SKM-1 treated with dmso at 0.1 percent for 144 hours (cell line): ENCODE measurements around the gene GBP3.
A peak's percentile ranks its signal among the peaks of the same experiment; 100 is the strongest.
"Not testable (repeated sequence)": the region's sequence is repeated elsewhere in the genome, so short reads cannot be mapped to it uniquely, and the experiment has no call there.

ENCODE experiments used
- DNase-seq: peaks from one replicate; lab custom pipeline; 2025; ENCODE audit not compliant: unreplicated experiment; lab: John Stamatoyannopoulos, UW

GBP3 gene

GRCh38 chr1:89022167-89022959, at the start of gene GBP3:
Gene GBP3 (minus strand): TSS chr1:89022866. CDS start chr1:89020721, 2,145 bp downstream.
- peak; percentile 61 for DNase-seq

GRCh38 chr1:89070509-89070908, 47.8 kb upstream of the GBP3 start:
- DNase-seq = no peak

- DNase-seq = no peak
Measured at GRCh38 chr1:89069951-89070350, 47.3 kb upstream of the GBP3 start.

GRCh38 chr1:89068291-89068690, 45.6 kb upstream of the GBP3 start:
- DNase-seq = no peak

DNA sequence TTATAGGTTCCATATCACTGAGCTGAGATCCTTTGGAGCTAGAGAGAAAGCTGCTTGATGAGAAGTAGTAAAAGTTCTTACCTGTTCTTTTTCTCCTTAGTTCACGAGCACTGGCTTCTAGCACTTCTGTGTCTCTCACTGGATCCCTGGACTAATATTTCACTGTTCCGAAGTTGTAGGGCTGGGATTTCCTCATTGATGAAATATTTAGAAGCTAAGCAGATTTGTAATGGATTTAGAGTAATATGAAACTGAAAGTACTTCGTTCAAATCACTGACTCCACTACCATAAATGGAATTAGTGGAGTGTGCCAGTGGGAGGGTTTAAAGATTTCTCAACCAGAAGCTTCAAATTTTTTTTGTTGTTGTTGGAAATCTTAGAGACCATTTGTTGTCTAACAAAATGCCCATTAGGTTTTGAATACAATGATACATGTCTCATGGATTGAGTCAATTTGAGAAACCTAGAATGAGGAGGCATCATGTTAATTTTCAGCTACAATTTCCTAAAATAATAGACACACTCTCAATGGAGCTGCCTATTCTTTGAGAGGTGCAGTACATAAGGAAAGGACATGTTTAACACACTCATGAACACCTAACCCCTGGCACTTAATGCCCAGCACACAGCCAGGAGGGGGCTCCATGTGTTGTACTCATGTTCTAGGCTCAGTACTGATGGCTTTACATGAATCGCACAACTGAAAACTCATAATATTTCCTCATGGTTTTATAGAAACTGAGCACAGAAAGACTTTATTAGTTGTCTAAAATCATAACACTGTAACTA, 42.6 kb upstream of the GBP3 start, which contains the start of gene GBP1:
TSS of gene GBP1 (minus strand) at position 130 of the 790 bp plus-strand sequence. CDS start 1,974 bp downstream, outside the sequence.
- no peak for DNase-seq

GRCh38 chr1:89064632-89065031, 42.0 kb upstream of the GBP3 start:
- no peak for DNase-seq

DNA sequence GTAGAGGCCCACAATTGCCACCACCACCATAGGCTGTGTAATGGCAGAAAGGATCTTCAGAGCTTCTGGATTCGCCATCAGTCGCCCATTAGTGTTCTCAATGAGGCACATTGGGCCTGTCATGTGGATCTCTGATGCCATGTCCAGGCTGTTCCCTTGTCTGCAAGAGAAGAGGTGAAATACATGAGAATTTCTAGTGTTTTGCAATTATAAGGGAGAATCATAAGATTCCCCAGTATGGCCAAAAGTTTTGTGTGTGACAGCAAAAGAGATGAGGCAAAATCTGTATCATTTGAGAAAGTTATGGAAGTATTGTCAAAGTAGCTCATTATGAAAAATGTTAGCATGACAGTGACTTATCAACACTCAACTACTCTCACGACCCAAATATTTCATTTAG, 40.4 kb upstream of the GBP3 start:
- no peak for DNase-seq

DNA sequence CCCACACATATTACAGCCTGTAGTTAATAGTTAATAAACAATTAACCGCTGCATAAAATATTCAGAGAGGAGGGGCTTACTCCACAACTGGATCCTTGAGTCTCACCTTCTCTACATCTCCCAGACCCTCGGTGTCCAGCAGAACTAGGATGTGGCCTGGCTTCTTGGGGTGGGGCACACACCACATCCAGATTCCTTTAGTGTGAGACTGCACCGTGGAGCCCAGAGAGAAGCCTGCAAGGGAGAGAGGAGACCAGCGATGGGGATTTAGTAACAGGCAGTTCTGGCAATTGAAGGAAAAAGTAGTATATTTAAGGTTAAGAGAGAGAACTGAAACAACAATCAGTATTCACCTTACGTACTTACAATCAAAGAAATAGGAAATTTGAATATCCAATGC, 37.4 kb upstream of the GBP3 start:
- no peak for DNase-seq

DNA sequence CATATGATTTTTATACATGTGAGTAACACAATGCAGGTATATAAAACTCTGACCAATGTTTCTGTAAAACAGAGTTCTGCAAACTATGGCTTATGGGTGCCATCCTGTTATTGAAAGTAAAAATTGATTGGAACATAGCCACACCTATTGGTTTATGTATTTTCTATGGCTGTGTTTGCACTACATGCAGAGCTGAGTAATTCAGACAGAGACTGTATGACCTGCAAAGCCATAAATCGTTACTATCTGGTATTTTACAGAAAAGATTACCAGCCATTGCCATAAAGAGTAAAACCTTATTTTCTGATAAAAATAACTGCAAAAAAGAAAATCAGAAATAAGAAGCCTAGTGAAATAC, 29.3 kb upstream of the GBP3 start:
- DNase-seq = no peak

DNA sequence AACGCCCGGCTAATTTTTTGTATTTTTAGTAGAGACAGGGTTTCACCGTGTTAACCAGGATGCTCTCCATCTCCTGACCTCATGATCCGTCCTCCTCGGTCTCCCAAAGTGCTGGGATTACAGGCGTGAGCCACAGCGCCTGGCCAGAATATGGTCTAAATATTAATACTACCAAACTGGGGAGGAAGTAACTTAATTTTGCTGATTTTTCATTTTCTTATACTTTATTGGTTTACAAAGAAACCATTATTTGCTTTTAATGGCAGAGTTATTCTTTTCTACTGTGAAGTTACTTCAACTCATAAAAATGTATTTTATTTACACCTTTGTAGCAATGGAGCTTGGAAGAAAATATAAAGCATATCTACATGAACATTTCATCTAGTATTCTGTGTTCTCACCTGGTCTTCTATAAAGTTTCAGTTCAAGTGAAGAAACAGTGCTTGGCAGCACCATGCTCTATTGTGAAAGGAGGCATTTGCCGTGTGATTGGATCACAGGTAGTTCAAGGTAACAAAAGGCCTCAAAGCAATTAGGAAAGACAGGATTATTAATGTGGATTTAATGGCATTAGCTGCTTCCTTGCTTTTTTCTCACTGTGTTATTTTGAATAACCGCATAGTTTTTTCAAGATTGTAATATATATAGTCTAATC, 28.8 kb upstream of the GBP3 start:
- DNase-seq = no peak

- no peak for DNase-seq
Measured at GRCh38 chr1:89050649-89051033, 28.0 kb upstream of the GBP3 start.

DNA sequence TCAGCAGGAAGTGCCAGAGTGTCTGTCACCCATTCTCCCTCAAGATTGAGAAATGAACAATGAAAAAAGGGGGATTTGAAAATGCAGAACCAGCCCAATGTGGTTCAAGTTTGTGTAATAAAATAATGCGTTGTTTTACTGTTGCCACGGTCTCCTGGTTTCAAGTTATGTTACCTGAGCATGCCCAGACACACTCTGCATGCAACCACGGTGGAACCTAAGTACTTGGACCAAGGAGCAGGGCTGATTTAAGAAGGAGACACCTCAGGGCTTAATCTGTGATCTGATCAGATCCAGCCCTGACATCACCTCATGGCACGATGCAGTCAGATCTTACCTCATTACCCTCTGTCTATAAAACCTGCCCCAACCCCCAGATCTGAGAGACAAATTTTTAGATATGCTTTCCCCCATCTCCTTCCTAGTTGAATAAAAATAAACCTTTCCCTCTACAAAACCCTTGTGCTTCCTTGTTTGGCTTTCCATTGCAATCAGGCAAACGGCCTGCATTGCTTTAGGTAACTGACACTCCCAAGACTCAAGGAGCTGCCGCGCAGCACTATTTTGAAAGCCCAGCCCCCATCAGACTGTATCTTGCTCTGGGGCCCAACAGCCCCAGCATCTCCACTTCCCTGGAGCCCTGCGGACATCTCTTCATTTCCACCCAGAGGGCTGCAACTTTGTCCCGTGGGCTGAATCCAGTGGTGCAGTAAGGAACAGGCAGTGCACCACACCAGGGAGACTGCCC, 27.4 kb upstream of the GBP3 start:
- DNase-seq = not testable (repeated sequence)

DNA sequence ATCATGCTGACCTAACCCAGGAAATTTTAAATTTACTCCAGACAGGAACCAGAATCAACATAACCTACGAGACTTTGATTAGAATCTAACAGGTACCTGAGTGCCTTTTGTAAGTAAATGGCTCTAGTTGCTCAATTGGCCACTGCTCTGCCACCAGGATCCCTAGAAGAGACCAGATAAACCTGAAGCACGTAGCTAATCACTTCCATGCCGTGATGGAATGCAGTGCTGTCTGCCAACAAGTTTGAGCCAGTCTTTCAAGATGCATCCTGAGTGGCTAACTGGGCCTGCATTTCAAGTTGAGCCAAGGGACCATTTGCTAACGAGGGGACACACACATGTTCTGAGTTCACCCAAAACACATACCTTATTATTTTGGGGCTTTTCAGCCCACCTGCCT, 26.5 kb upstream of the GBP3 start:
- DNase-seq = not testable (repeated sequence)

DNA sequence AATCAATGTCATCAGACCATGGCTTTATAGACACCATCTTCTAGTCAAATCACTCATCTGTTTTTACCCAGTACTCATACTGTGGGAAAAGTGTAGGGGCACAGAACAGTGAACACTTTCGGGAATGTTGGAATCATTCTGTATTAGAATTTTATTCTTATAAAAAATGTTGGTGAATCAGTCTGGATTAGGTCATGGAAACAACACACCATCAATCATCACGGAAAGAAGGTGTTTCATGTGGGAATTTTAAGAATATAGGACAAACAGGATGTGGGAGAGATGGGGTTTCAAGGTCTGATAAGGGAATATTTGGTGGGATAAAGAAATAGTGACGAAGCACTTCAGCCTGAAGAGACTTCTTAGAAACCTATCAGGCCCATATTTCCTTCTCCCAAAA, 25.1 kb upstream of the GBP3 start:
- DNase-seq = no peak

GRCh38 chr1:89046318-89047183, 23.9 kb upstream of the GBP3 start:
- DNase-seq = not testable (repeated sequence)

- DNase-seq = no peak
Measured at GRCh38 chr1:89044970-89045721, 22.5 kb upstream of the GBP3 start.

DNA sequence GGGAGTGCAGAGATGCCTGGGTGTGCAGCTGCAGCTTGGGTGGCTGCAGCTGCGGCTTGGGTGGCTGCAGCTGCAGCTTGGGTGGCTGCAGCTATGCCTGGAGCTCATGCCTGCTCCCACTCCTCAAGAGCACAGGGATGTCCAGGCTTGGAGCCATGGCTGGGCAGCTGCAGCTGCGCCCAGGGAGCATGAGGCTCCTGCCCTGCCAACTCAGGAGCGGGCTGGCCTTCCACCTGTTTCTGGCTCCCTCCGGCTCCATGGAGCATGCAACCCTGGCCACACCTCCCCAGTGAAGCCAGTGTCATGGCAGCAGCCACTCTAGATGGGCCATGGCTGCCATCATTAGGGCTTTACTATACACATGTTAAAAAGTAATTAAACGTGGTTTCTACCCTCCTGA, 21.3 kb upstream of the GBP3 start:
- no peak for DNase-seq

GRCh38 chr1:89042491-89042890, 19.8 kb upstream of the GBP3 start:
- DNase-seq = no peak

- DNase-seq = no peak
Measured at GRCh38 chr1:89041721-89042120, 19.1 kb upstream of the GBP3 start.
